H1 (cell line): Measurements from ENCODE around the gene TFAP2D. TPM values are rescaled to one million over a fixed set of nuclear protein-coding genes. Genes with fewer than 3 reads are reported as not detected.

Experiments
- ATF2 ChIP-seq: IDR thresholded peaks from 2 replicates; pipeline ENCODE4 v1.6.1; 2012; ENCODE audit warnings: low read length, inconsistent platforms
- BCL11A ChIP-seq, 2 experiments: IDR thresholded peaks; one replicate each; pipeline ENCODE4 v1.6.1; 2011; ENCODE audit warnings: low read depth in 2 of 2, low read length in 2 of 2, mild to moderate bottlenecking in 2 of 2
- CHD2 ChIP-seq: IDR thresholded peaks from 2 replicates; pipeline ENCODE4 v1.6.1; 2012; ENCODE audit warnings: low read length, improper control_type of control experiment
- CHD7 ChIP-seq: fragments of 300-600 bp; sonication (generic); IDR thresholded peaks from 2 replicates; pipeline ENCODE4 v1.7.1; 2012; ENCODE audit warnings: low read length, moderate library complexity, mild to moderate bottlenecking, inconsistent platforms; ENCODE audit not compliant: insufficient replicate concordance
- EP300 ChIP-seq, 2 experiments: IDR thresholded peaks; 1 replicate in 1 of 2; 2 replicates in 1 of 2; pipeline ENCODE4 v1.6.1; 2011 to 2012; ENCODE audit warnings: low read depth in 2 of 2, low read length in 2 of 2, mild to moderate bottlenecking in 2 of 2, borderline replicate concordance in 1 of 2, inconsistent platforms in 1 of 2, moderate library complexity in 1 of 2
- NANOG ChIP-seq: IDR thresholded peaks from 2 replicates; pipeline ENCODE4 v1.6.1; 2011; ENCODE audit warnings: low read length, low read depth, mild to moderate bottlenecking, inconsistent platforms; ENCODE audit not compliant: insufficient read depth, poor library complexity, severe bottlenecking
- NRF1 ChIP-seq: IDR thresholded peaks from 2 replicates; pipeline ENCODE4 v1.6.1; 2011; ENCODE audit warnings: mild to moderate bottlenecking, low read depth, low read length, improper control_type of control experiment
- RBBP5 ChIP-seq: IDR thresholded peaks from 2 replicates; pipeline ENCODE4 v1.7.1; 2012; ENCODE audit warnings: low read depth, mild to moderate bottlenecking, inconsistent platforms, low read length, moderate library complexity, borderline replicate concordance
- polyA plus RNA-seq, 7 experiments: library from polyadenylated mRNA; depleted of rRNA in 3 of 7; stranded (reverse) in 5 of 7; unstranded in 2 of 7; fragments of >200 nt in 5 of 7; fragments of 200-250 nt in 2 of 7; gene quantifications; 1 replicate in 5 of 7; 2 replicates in 1 of 7; 4 replicates in 1 of 7; pipeline versions ENCODE4 v1.2.1 to v1.2.3, GENCODE V29; 2011 to 2013; ENCODE audit warnings: missing spikeins in 2 of 7, mixed read lengths in 2 of 7
- total RNA-seq: library from RNA; stranded (reverse); fragmentation: NEBNext Ultra II Directional; extraction: Animal tissue kit (Norgen Biotek cat#: 25700); gene quantifications from 2 replicates; pipeline ENCODE4 v1.2.1, GENCODE V29; 2021

The TFAP2D gene
- total and polyA plus RNA-seq, 2 of the 8 experiments (the other 6 are each of a cell fraction or from before 2014, with no cell fraction given) = not detected

GRCh38 chr6:50742161-50742560, 28.8 kb downstream of the TFAP2D start (continued):
- TF ChIP-seq CHD7 (no peak), EP300 (IDR thresholded peaks at IDR 0.05; ENCODE audit: borderline replicate concordance in 1 of 2, low read depth in 2 of 2, low read length in 2 of 2) (no peak), RBBP5 (no peak), BCL11A (IDR thresholded peaks at IDR 0.05; ENCODE audit: low read depth in 2 of 2, low read length in 2 of 2) (no peak), NANOG (no peak), NRF1 (no peak), ATF2 (no peak), CHD2 (no peak)
